ENCODE data around the gene MAMSTR.

GRCh38 chr19:48745208-48745995 is 25.9 kb upstream of the MAMSTR start:
- TF ChIP-seq CTCF (IDR thresholded peaks at IDR 0.05), result no peak
- TF ChIP-seq POLR2A (IDR thresholded peaks at IDR 0.05), result no peak

Measured in adrenal gland (tissue), 5 donors.